NCI-H146 treated with DMSO at 0.1 percent for 48 hours (cell line): Measurements from ENCODE around the gene HSPA4.

Experiments
- DNase-seq: peaks from one replicate; lab custom pipeline; 2025; ENCODE audit not compliant: unreplicated experiment; lab: John Stamatoyannopoulos, UW

HSPA4 gene

GRCh38 chr5:133088064-133088463 is 36.3 kb downstream of the HSPA4 start:
- DNase-seq = no peak

- no peak for DNase-seq
These were observed 39.2 kb downstream of the HSPA4 start for GRCh38 chr5:133091034-133091433.

- no peak for DNase-seq
These were observed 54.5 kb downstream of the HSPA4 start for GRCh38 chr5:133106343-133106742.

- no peak for DNase-seq
These were observed 55.2 kb downstream of the HSPA4 start for GRCh38 chr5:133106761-133107572.

- DNase-seq = no peak
These were observed 56.7 kb downstream of the HSPA4 start for GRCh38 chr5:133108481-133108921.

GRCh38 chr5:133109655-133110483 is 58.1 kb downstream of the HSPA4 start:
- DNase-seq = no peak

GRCh38 chr5:133110709-133111108 is 58.9 kb downstream of the HSPA4 start:
- no peak for DNase-seq

GRCh38 chr5:133111299-133111698 is 59.5 kb downstream of the HSPA4 start:
- DNase-seq = peak; percentile 19

- no peak for DNase-seq
These were observed 60.3 kb downstream of the HSPA4 start for GRCh38 chr5:133112026-133112660.

- DNase-seq = no peak
These were observed 61.7 kb downstream of the HSPA4 start for GRCh38 chr5:133113331-133114061.

- no peak for DNase-seq
These were observed 62.5 kb downstream of the HSPA4 start for GRCh38 chr5:133114166-133114932.

GRCh38 chr5:133114933-133115310 is 63.1 kb downstream of the HSPA4 start:
- DNase-seq = no peak

GRCh38 chr5:133116601-133117000 is 64.8 kb downstream of the HSPA4 start:
- DNase-seq = no peak

- no peak for DNase-seq
These were observed 65.5 kb downstream of the HSPA4 start for GRCh38 chr5:133117166-133117911.

- no peak for DNase-seq
These were observed 66.2 kb downstream of the HSPA4 start for GRCh38 chr5:133117912-133118445.

- no peak for DNase-seq
These were observed 66.9 kb downstream of the HSPA4 start for GRCh38 chr5:133118741-133119140.

- no peak for DNase-seq
These were observed 67.5 kb downstream of the HSPA4 start for GRCh38 chr5:133119233-133119711.

GRCh38 chr5:133120156-133120750 is 68.4 kb downstream of the HSPA4 start:
- DNase-seq = no peak

GRCh38 chr5:133121080-133121479 is 69.3 kb downstream of the HSPA4 start:
- DNase-seq = no peak
